Endometrium (tissue), 2 donors: ENCODE data around the gene PRKCE.

Experiments used
- FAIRE-seq: peaks from 2 replicates; lab custom pipeline; 2012; peaks lifted over from hg19 to GRCh38; lab: Jason Lieb, UNC
- donor health status: control.
- donor health status: control.

The PRKCE gene

GRCh38 chr2:45780541-45781463 lies 129.3 kb downstream of the PRKCE start:
- no peak for FAIRE-seq

GRCh38 chr2:45781464-45781811 lies 130.0 kb downstream of the PRKCE start:
- FAIRE-seq = no peak

GRCh38 chr2:45782436-45782835 lies 131.0 kb downstream of the PRKCE start:
- no peak for FAIRE-seq

GRCh38 chr2:45782986-45783385 lies 131.5 kb downstream of the PRKCE start:
- no peak for FAIRE-seq

- no peak for FAIRE-seq
Observed at GRCh38 chr2:45786030-45786835, 134.8 kb downstream of the PRKCE start.

GRCh38 chr2:45786836-45787357 lies 135.4 kb downstream of the PRKCE start:
- no peak for FAIRE-seq

GRCh38 chr2:45788401-45788800 lies 136.9 kb downstream of the PRKCE start:
- no peak for FAIRE-seq

GRCh38 chr2:45789317-45789716 lies 137.8 kb downstream of the PRKCE start:
- FAIRE-seq = no peak

DNA sequence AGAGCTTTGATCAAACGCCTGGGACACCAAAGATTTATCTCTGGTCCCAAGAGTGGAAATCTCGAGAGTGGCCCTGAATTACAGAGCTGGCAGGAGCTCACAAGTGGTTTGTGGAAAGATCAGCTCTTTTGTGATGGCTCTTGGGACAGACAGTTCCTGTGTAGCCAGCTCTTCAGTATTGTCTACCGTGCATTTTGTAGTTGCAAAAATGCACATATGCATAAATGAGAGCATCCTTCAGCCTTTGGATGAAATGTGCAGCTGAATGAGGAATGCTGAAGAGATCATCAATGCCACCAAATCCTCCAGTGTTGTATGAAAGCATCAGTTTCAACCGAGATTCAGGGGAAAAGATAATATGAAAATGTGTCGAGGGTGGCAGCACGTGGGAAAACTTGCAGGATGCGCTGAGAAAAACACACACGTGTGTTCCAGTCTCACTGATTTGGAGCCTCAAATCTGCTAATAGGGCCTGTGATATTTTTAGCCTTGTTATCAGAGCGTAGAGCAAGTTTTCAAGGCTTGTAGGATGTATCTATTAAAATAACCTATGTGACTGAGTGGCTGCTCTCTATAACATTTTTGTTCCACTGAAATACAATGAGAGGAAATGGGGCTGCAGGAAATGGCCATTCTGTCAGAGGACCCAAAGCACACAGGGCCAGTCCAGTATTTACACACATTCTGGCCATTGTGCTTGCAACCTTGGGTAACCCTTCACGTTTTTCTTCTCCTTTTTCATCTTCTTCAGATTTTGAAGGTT lies 138.7 kb downstream of the PRKCE start:
- no peak for FAIRE-seq

DNA sequence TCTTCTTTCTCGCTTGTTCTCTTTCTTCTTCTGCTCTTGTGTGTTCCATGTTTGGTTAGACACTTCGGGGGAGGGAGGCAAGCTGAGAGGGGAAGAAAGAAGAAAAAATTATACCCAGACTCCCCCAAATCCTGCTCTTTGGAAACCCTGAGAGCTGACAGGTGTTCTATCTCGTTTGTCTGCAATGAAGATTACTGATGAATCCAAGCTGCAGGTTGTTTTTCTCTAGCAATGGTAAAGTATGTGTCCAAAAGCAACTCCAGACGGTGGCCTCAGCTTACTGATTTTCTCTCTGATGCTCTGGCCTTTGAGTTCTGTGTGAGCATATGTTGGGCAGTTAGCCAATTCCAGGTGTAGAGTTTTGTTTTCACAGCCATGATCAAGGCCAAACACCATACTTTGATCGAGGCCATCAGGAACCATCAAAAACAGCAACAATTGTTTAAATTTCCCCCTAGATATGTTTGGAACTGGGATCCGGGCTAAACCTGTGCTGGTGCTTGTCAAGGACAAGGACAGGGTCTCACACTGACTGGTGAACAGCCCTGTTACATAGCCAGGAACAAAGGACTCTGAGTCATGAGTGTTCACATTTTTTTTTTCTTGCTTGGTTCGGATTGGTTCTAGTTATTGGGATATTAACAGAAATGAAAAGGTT lies 142.0 kb downstream of the PRKCE start:
- no peak for FAIRE-seq

DNA sequence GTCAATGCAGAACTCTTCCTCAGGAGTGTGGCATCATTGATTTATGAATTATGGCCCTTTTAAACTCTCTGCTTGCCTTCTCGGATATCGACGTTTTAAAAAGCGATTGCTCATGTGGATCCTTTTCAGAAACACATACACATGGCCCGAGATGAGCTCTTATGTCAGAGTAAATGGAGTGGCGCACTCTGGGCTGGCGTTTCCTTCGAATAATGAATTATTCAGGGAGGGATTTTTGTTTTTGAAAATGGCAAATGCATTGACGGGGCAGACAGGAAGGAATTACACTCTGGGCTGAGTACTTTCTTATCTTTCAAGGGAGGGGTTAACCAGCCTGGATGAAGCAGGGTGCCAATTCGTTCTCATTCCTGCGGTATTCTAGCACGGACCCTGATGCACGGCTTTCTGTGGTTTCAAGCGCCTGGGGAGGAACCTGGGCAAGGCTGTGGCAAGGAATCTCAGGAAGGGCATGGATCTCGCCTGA lies 142.7 kb downstream of the PRKCE start:
- no peak for FAIRE-seq

DNA sequence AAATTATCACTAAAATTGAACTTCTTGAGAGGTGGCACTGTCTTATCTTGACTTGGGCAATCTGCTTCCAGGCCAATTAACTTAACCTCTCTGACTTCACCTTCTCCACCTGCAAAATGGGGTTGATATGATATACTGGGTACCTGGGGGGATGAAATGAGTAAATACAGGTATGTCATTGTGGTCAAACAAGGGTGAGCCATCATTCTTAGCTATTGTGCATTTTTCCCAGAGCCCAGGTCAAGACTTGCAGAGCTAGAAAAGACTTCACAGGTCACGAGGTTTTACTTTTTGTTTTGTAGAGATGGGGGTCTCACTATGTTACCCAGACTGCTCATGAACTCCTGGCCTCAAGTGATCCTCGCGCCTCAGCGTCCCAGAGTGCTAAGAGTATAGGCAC lies 145.0 kb downstream of the PRKCE start:
- no peak for FAIRE-seq

DNA sequence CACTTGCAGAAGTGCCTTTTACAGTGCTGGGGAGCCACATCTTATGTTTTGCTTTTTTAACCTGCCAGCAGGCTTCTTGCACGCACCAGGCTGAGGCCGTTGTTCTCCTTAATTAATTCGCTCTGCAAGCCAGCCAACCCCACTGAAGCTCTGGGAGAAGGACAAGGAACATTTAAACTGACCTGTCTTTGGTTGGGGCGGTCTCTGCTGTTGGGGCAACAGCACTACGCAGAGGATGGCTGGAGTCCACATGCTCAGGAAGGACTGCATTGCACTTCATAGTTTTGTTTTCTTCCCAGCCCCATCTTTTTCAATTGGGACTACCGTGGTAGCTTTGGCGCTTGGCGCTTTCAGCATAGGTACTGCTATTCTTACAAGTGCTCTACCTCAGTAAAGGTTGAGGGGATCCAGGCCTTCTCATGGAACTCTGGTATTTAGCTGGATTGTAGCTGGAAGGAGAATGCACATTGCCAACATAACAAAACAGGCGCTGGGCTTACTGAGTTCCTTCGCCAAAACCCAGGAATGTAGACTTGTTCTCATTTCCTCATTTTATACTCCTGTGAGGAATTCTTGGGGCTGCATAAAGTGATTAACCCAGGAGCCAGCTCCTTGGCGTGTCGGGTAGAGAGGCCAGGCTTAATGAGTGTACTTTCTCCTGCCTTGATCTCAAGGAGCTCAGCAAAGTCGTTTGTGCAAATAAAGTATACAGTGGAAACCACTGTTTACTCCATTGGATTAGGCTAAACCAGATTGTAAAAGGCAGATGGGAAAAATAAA lies 146.2 kb downstream of the PRKCE start:
- no peak for FAIRE-seq

DNA sequence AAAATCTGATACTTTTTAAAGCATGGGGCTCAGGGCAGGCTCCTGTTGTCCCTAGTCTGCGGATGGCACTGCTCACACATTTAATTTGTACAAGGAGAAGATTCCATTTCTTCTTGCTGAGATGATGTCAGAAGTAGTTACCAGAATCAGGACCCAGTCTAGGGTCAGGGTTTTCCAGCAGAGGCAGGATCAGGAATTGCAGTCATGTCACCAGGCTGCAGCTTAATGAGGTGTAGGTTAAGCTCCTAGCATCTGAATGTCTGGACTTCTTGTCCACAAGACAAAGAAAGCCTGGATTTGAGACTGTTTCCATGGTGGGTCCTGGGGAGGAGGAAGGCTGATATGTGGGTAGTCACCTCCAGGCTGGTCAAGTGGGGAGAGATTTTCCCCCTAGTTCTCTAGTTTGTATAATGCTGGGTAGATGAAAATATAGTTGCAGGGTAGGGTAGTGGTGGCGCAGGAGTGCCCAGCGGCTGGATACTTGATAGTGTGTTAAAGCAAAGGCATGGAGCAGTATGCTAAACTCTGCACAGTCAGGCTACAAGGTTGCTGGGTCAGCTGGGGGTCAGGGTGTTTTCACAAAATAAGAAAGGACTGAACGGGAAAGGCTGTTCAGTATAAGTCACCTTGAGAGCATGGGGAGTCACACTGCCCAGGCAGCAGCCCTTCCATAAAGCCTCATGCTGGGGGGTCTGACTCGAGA lies 148.4 kb downstream of the PRKCE start:
- FAIRE-seq = no peak

GRCh38 chr2:45802499-45803138 lies 151.1 kb downstream of the PRKCE start:
- FAIRE-seq = no peak

- no peak for FAIRE-seq
Observed at GRCh38 chr2:45804987-45805755, 153.7 kb downstream of the PRKCE start.

- FAIRE-seq = no peak
Observed at GRCh38 chr2:45806563-45807358, 155.3 kb downstream of the PRKCE start.

GRCh38 chr2:45808294-45808800 lies 156.9 kb downstream of the PRKCE start:
- FAIRE-seq = no peak
